Activated T-helper 1 cell treated with anti-CD3 and anti-CD28 coated beads, Interleukin-2, amount 50 U/mL, for 16 hours (primary cell): ENCODE measurements around the gene PFKL.

Source experiments
- DNase-seq, 2 donors: peaks; one replicate each; pipeline ENCODE4 v3.0.0-alpha.2; 2020; ENCODE audit warnings: low read depth in 1 of 2, low spot score in 1 of 2

PFKL gene

DNA sequence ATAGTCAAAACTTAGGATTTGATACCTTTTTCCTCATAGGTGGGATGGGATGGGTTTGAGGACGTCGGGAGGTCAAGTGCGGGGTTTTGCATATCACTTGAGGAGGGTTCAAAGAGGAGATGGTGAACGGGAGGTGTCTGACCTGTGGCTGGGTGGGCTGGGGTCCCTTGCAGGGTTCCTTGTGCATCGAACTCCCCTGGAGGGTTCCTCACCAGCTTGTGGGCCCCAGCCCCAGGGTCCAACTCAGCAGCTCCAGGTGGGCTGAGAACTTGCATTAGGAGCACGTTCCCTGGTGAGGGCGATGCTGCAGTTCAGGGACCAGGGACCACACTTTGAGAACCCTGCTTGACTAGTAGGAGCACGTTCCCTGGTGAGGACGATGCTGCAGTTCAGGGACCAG lies 76.8 kb downstream of the PFKL start:
- DNase-seq: no peak
